GM12891 (cell line): ENCODE data around the gene RBM20.

Experiments used
- PAX5 ChIP-seq: IDR thresholded peaks from 2 replicates; pipeline ENCODE4 v1.6.1; 2011; ENCODE audit warnings: low read length, moderate library complexity, mild to moderate bottlenecking; ENCODE audit not compliant: insufficient read depth, severe bottlenecking
- POLR2A ChIP-seq: IDR thresholded peaks from 2 replicates; pipeline ENCODE4 v1.6.1; 2011; ENCODE audit warnings: low read depth, low read length, control low read depth
- POLR2AphosphoS5 ChIP-seq: IDR thresholded peaks from 2 replicates; pipeline ENCODE4 v1.6.1; 2011; ENCODE audit warnings: low read depth, low read length, control low read depth
- POU2F2 ChIP-seq: IDR thresholded peaks from 2 replicates; pipeline ENCODE4 v1.6.1; 2011; ENCODE audit warnings: low read depth, mild to moderate bottlenecking, control low read depth, low read length, moderate library complexity
- SPI1 ChIP-seq: IDR thresholded peaks from 2 replicates; pipeline ENCODE4 v1.6.1; 2011; ENCODE audit warnings: low read depth, low read length, control low read depth
- TAF1 ChIP-seq: IDR thresholded peaks from 2 replicates; pipeline ENCODE4 v1.6.1; 2011; ENCODE audit warnings: low read depth, low read length, control low read depth

DNA sequence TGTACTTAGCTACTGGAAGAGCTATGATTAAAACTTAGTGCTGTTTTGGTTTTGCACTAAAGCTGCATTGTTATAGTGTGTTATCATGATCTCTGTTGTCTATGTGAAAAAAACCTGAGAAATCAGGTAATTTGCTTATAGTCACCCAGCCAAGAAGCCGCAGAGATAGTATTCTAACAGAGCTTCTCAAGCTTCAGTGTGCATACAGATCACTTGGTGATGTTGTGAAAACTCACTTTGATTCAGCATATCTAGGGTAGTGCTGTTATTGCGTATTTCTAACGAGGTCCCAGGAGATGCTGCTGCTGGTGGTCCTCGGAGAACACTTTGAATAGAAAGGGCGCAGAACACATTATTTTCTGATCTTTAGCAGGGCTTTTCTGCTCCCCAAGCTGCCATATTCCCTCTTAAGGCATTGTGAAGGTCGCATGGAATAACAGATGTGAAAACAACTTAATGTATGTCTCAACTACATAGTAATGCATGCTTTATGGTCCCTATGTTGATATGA, 159.2 kb downstream of the RBM20 start:
- TF ChIP-seq POLR2A (no peak), TAF1 (no peak), POU2F2 (peak; percentile 63; the same call in 1 of the 2 replicates), POLR2AphosphoS5 (no peak), SPI1 (no peak), PAX5 (no peak)
